NCI-H2196 (cell line): ENCODE results near the gene DACT3.
A peak's percentile ranks its signal among the peaks of the same experiment; 100 is the strongest.

ENCODE experiments used
- DNase-seq: peaks from one replicate; lab custom pipeline; 2025; ENCODE audit not compliant: unreplicated experiment; lab: John Stamatoyannopoulos, UW

DACT3 gene, protein sequence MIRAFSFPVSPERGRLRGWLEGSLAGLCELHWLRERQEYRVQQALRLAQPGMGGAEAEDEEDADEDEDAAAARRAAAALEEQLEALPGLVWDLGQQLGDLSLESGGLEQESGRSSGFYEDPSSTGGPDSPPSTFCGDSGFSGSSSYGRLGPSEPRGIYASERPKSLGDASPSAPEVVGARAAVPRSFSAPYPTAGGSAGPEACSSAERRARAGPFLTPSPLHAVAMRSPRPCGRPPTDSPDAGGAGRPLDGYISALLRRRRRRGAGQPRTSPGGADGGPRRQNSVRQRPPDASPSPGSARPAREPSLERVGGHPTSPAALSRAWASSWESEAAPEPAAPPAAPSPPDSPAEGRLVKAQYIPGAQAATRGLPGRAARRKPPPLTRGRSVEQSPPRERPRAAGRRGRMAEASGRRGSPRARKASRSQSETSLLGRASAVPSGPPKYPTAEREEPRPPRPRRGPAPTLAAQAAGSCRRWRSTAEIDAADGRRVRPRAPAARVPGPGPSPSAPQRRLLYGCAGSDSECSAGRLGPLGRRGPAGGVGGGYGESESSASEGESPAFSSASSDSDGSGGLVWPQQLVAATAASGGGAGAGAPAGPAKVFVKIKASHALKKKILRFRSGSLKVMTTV

DNA sequence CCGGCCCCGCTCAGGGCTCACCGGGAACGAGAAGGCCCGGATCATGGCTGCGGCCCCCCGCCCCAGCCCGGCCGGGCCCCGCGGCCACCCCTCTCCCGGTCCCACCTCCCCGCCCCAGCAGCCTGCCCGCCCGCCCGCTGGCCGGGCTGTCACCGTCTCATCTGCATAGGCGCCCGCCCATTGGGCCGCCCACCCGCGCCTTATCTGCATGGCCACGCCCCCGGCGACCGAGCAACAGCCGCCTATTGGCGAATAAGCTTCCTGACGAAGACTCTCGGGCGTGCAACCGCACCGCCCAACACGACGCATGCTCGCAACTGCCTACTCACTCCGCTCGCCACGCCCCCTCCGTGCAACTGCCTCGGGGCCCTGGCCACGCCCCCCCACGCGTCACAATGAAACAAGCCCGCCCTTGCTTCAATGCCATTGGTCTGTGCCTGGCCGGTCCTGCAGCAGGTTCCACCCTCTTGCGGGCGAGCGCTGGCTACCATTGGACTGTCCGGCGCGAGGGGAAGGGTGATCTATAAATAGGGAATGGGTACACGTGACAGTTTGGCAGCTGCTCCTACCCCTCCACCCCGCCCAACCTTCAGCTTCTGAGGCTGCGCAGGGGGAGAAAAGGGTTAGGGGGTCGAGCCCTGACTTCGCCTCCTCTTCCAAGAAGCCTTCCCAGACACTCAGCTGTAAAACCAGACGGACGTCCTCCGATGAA is at the start of gene DACT3:
Gene DACT3 (minus strand): TSS at position 163 of the 712 bp plus-strand sequence. CDS start 118 bp downstream, at position 45.
- DNase-seq = peak; percentile 99

DNA sequence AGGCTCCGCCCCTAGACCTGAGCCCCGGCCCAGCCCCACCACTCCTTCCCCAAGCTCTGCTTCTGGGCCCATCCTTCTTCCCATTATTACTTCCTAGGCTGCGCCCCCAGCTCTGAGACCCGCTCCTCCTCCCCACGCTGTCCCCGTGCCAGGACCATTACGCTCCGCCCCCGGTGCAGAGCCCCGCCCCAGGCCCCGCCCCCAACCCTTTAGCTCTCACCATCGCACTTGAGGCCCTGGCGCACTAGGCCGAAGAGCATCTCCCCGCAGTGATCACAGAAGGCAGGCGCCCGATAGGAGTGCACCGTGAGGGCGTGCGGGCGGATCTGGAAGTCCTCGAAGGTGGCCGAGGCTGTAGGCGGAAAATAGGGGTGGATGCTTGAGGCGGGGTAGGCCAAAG is 49.7 kb upstream of the DACT3 start:
- no peak for DNase-seq

DNA sequence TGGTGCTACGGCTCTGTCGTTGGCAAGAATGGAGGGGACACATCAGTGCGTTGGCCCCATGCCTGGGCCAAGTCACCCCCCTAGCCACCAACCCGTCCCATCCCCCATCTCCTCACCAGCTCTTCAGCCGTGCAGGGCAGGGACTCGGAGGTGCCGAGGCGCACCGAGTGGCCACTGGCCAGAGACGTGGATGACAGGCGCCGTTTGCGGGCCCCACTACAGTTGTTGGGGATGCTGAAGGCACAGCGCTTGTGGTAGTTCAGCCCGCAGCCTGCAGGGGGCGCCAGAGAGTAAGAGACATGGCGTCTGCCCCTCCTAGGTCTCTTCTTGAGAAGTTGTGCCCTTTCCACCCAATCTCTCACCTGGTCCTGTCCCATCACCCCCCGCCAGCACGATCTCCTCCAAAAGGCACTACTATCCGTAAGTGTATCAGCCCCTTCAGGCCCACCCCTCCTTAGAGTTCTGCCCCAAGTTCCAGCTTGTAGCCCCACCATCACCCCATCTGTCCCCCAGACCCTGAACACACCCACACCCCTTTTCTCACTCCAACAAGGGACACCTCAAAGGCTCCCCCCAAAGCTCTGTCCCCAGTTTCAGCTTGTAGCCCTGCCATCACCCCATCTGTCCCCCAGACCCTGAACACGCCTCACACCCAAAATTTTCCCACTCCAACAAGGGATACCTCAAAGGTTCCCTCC is 43.5 kb upstream of the DACT3 start:
- peak; percentile 23 for DNase-seq

DNA sequence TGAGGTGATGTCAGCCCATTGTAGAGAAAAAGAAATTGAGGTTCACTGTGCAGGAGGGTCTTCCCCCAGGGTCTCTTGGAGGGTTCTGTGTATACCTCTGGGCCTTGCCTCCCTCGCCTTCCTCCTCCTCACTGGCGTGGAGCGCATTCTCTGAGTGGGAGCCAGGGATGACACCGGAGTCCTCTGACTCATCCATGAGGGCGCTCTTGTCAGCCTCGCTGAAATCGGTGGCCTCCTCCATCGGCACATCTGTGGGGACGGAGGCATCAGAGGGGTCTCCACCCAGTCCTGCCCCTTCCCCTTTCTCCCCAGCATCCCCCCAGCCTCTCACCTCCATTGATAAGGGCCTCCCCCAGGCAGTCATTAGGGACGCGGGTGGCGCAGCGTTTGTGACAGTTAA is 39.7 kb upstream of the DACT3 start:
- no peak for DNase-seq

DNA sequence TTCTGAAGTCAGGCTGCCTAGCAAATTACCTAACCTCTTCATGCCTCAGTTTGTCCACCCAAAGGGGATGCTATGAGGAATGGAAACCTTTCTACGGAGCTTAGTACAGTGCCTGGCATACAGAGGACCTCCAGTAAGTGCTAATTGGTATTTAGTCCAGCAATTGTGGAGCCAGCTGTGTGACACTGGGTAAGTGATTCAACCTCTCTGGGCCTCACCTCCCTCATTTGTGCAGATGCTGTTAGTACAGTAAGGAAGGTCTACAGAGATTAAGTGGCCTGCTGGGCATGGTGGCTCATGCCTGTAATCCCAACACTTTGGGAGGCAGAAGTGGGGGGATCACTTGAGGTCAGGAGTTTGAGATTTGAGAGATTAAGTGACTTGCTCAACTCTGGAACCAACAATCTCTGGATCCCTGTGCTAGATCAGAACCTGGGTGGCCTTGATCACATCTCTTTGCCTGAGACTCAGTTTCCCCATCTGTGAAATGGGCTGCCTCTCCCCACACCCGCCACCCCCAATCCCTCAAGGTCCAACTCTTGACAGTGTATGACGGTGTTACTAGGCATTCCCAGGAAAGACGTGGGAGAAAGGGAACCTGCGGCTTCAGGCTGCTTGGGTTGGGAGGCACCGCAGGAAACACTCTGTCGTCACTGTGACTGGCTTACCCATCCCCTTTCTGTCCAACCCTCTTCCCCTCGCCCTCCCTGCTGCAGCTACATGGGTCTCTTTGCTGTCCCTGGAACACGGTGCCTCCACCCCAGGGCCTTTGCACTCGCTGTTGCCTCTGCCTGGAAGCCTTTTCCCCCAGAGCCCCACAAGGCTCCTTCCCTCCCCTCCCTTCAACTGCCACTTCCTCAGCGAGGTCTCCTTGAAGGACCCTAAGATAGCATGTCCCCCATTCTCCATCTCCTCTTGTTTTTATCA is 37.7 kb upstream of the DACT3 start:
- no peak for DNase-seq

DNA sequence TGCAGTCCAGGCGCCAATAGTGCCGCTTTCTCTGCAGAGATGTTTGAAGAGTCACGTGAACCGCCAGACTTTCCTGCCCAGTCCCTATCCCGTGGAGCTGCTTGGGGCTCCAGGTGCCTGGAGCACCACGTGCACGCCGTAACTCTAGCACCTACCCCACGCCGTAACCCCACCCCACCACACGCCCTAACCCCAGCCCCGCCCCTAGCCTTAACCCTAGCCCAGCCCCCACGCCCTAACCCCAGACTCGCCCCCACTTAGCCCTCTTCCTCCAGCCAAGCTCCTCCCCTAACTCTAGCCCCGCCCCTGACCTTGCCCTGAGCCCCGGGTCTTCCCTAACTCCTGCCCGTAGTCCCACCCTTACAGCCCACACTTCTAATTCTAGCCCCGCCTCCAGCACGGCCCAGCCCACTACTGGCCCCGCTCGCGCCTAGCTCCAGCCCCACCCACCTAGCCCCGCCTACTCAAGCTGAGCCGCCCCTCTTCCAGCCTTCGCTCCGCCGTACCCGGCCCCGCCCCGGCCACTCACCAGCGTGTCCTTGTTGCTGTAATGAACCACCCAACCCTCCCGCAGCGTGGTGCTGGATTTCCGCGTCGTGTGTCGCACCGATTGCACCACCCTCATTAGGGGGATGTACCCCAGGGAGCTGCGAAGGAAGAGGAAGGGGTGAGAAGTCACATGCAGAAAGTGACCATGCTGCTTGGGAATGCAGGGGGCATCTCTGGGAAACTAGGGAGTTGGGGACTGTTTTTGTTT is 36.4 kb upstream of the DACT3 start:
- DNase-seq = no peak

DNA sequence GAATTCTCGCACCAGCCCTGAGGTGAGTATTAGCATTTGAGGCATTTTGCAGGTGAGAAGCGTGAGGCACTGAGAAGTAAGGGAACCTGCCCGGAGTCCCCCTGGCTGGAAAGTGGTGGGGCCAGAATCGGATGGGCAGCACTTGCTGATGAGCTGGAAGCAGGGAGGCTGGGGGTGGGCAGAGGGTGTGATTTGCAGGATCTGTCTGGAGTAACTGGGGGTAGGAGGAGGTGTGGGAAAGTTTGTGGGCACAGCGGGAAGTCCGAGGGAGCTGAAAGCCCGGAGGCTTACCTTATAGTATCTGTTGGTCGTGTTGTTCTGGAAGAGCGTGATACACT is 35.9 kb upstream of the DACT3 start:
- DNase-seq = no peak

DNA sequence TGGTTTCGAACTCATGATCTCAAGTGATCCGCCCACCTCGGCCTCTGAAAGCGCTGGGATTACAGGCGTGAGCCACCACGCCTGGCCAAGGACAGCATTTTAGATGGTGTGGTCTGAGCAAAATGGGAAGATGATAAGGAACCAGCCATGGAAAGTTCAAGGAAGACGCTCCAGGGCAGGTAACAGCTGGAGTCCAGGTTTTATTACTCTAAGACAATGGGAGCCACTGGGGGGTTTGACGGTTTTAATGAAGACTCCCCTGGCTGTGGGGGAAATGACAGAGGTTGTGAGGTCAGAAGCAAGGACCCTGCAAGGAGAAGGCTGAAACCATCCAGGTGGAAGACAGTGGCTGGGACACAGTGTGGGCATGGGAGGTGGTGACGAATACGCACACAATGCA is 35.1 kb upstream of the DACT3 start:
- no peak for DNase-seq

DNA sequence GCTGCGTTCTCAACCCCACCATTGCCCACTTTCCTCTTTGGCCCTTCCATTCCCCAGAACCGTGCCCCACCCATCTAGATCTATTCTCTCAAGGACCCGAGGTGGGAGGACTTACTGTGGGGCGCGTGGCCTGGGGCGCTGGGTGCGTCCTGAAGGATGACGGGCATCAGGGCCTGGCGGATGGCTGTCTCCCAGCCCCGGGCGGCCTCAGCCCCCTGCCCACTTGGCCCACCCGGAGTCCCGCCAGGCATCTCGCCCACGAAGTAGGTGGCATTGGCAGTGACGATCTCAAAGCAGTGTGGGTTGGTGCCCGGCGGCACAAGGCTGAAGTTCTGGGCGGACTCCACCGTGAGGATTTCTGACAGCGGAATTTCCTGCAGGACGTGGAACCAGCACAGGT is 32.8 kb upstream of the DACT3 start:
- no peak for DNase-seq

DNA sequence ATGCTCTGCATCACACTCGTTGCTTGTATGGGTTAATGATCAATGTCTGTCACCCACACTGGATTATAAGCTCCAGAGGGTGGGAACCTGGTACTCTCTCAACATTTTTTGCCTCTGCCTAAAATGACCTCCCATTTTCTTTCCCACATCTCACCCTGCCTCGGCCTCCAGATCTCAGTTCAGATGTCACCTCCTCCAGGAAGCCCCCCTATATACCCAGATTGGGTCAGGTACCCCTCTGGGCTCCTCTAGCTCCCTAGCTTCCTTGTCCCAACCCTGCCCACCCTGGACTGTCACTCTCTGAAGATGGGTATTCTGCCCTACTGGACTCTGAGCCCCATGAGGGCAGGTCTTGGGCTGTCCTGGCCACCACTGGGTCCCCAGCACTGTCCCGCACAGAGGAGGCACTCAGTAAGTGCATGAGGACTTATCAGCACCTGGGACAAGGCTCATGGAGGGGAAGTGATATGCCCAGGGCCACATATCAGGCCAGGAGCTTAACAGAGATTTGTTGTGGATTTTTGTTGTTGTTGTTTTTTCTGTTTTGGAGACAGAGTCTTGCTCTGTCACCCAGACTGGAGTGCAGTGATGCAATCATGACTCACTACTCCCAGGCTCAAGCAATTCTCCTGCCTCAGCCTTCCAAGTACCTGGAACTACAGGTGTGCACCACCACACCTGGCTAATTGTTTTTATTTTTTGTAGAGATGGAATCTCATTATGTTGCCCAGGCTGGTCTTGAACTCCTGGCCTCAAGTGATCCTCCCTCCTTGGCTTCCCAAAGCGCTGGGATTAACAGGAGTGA is 32.1 kb upstream of the DACT3 start:
- no peak for DNase-seq

DNA sequence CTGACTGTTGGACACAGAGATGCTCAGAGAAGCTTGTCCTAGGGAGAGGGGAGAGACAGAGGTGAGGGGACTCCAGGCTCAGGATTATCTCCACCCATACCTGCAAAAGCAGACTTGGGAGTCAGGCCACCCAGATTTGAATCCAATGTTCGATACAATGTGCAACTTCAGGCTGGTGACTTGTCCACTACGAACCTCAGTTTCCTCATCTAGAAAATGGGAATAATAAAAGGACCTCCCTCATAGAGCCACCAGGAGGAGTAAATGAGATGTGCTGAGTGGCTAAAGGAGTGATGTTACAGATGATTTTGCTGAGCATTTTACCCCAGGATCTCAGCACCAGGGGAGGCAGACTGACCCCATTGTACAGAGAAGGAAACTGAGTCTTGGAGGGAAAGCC is 31.0 kb upstream of the DACT3 start:
- no peak for DNase-seq

DNA sequence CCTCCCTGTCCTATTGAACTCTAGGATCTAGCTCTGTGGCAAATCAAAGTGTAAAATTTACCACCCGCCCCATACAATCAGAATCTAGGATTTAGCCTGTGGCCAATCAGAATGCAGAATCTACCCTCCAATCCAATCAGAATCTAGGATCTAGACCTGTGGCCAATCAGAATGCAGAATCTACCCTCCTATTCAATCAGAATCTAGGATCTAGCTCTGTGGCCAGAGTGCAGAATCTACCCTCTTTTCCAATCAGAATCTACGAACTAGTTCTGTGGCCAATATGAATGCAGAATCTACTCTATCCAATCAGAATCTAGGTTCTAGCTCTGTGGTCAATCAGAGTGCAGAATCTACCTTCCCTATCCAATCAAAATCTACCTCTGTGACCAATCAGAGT is 30.1 kb upstream of the DACT3 start:
- DNase-seq = no peak

DNA sequence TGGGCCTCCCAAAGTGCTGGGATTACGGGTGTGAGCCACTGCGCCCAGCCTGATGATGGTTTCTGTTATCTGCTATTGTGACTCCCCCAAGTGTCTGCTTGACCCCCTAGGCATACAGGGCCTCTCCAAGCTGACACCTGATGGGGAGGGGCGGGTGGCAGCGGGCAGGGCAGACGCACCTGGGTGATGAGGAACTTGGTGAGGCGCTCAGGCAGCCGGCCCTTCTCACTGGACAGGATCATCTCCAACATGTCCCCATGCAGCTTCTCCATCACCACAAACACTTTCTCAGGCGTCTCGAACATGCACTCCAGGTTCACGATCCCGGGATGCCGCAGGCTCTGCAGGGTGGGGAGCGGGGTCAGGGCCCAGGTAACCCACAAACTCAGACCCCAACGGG is 28.4 kb upstream of the DACT3 start:
- DNase-seq = no peak

DNA sequence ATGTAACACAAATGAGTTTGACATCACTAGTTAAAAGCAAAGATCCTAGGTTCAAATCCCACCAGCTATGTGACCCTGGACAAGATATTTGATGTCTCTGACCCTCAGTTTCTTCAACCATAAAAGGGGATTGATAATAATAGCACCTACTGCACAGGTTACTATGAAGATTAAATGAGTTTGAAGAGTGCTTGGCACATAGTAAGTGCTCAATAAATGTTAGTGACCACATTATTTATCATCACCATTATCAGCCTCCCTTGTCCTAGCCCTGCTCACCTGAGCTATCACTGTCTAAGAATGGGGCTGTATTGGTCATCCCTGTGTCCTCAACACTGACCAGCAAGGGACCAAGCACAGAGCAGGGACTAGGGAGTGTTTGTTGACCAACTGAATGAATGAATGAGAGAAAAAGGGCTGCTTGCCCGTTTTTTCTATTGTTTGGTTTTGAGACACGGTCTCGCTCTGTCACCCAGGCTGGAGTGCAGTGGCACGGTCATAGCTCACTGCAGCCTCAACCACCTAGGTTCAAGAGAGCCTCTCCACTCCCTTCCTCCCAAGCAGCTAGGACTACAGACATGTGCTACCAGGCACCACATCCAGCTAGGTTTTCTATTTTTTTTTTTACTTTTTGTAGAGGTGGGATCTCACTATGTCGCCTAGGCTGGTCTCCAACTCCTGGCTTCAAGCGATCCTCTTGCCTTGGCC is 26.6 kb upstream of the DACT3 start:
- no peak for DNase-seq

DNA sequence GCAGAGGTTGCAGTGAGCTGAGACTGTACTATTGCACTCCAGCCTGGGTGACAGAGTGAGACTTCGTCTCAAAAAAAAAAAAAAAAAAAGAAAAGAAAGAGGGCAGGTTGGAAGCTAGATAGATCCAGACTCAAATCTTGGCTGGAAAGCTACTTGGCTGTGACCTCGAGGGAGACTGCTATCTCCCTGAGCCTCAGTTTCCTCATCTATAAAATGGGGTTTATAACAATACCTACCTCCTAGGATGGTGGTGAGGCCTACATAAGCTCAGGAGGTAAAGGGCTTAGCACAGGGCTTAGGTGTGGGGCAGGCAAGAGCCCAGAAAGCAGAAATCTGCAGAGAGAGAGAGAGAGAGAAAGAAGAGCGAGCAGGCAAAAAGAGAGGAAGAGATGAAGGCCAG is 24.2 kb upstream of the DACT3 start:
- DNase-seq = no peak

DNA sequence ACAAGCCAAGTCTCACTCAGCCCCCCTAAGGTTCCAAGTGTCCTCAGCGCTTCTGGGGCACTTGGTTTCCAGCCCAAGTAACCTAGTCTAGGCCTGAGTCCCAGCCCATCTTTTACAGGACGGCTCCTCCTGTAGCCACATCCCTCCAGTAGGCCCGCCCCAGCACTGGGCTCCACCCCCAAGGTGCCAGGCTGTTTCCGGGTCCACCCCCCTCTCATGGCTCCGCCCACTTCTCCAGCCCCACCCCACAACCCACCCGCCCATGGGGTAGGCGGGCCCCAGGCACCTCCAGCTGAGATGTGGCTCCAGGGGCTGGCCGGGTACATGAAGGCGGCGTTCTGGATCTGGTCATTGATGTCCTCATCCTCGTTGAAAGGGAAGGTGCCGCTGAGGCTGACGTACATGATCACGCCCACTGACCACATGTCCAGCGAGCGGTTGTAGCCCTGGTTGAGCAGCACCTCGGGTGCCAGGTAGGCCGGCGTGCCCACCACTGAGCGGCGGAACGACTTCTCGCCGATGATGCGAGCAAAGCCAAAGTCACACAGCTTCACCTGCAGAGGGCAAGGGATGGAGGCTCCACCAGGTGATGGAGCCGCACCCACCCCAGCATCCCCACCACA is 17.2 kb upstream of the DACT3 start:
- no peak for DNase-seq

DNA sequence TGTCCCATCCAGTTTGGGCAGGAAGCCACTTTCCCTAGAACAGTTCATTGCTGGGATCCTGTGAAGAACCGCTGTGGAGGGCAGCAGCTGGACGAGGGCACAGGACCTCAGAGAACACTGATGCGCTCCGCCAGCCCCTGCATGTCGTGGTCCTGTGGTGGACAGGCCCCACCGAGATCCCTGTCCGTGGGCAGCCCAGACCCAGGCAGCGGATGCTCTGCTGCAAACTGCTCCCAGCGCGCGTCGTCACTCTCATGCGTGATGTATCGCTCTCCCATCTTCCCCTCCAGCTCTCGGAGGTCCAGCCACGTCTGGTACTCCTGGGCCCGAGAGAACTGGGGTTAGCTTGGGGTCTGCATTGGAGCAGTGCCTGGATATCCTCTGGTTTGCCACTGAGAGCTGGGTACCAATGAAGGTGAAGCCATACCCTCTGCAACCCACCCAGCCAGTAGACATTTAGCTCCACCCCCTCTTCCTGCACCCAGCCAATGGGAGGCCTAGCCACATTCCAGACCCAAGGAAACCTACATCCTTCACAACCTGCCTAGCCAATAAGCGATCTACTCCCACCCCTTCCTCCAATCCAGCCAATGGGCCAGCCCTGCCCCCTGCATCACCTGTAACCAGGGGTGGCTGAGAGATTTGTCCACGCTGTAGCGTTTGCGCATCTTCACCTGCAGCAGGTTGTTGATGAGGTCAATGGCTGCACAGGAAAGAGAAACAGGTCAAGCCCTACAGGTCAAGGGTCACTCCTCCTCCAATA is 13.6 kb upstream of the DACT3 start:
- DNase-seq = peak; percentile 70
